Right cardiac atrium (tissue), 5 donors: Measurements from ENCODE around the gene CCNB1IP1. TPM values are rescaled to one million over a fixed set of nuclear protein-coding genes. Genes with fewer than 3 reads are reported as not detected.

Source experiments
- ATAC-seq, 2 donors: fragments of 200-7000 bp; cut with Tn5 transposase; one replicate each; pipeline versions ENCODE4 v1.8.0 to v1.9.1; 2020; ENCODE audit warnings: moderate library complexity in 2 of 2, mild to moderate bottlenecking in 1 of 2
- DNase-seq, 3 donors: peaks; one replicate each; pipeline ENCODE4 v3.0.0-alpha.2; 2020
- H3K27ac ChIP-seq: one replicate; pipeline ENCODE4 v1.5.1; 2013; ENCODE audit warnings: mild to moderate bottlenecking, low read length, control low read depth, moderate library complexity
- H3K27me3 ChIP-seq: one replicate; pipeline ENCODE4 v1.6.1; 2013; ENCODE audit not compliant: control insufficient read depth, insufficient read depth
- H3K4me1 ChIP-seq: one replicate; pipeline ENCODE4 v1.6.1; 2013; ENCODE audit warnings: low read length; ENCODE audit not compliant: control insufficient read depth, insufficient read depth
- H3K4me3 ChIP-seq: one replicate; pipeline ENCODE4 v1.5.1; 2013; ENCODE audit warnings: low read length, control low read depth
- H3K9me3 ChIP-seq: one replicate; pipeline ENCODE4 v1.6.1; 2013; ENCODE audit warnings: low read length; ENCODE audit not compliant: control insufficient read depth
- WGBS: extraction: QIAGEN DNeasy Blood & Tissue Kit; methylation state at CpG from one replicate; pipeline ENCODE4 v1.1.7; 2013; 5-methylcytosine and 5-hydroxymethylcytosine counted together
- intact Hi-C, 4 donors: fragments of 100-400 bp; cut with DNase I; formaldehyde crosslinking; loops; one replicate each; pipeline versions ENCODE4 v1.11.0 to v1.14.0; 2022 to 2023
- long read RNA-seq, 4 donors: library from polyadenylated mRNA; unstranded; transcript quantifications; one replicate each; pipeline ENCODE4 v2.0.0, GENCODE V29; 2020 to 2021
- polyA plus RNA-seq: library from polyadenylated mRNA; stranded (reverse); fragments of 200-250 nt; gene quantifications from one replicate; pipeline ENCODE4 v1.2.3, GENCODE V29; 2013
- total RNA-seq, 4 donors: library from RNA; stranded (reverse); fragmentation: NEBNext Ultra II Directional; extraction: Animal tissue kit (Norgen Biotek cat#: 25700); gene quantifications; one replicate each; pipeline ENCODE4 v1.2.1, GENCODE V29; 2021
- donor health status: healthy with polysubstance abuse.
- donor health status: DM: no; HTN: yes; CAD: no.
- donor health status: DM: no; HTN: no; CAD: no.
- donor health status: DM: no; HTN: yes; CAD: no; lungs with severe emphysema.
- donor health status: DM: yes; HTN: yes; CAD: no.

Gene CCNB1IP1, protein sequence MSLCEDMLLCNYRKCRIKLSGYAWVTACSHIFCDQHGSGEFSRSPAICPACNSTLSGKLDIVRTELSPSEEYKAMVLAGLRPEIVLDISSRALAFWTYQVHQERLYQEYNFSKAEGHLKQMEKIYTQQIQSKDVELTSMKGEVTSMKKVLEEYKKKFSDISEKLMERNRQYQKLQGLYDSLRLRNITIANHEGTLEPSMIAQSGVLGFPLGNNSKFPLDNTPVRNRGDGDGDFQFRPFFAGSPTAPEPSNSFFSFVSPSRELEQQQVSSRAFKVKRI
- total RNA-seq (10 to 100 TPM; 41.0 to 58.2 (median 49.5) TPM), polyA plus RNA-seq (72.1 TPM)
- long read RNA-seq, donor 1, transcript CCNB1IP1-202 (7 exons, 1,479 nt), result major isoform, 13 of 52 reads
- long read RNA-seq, donor 1, partial matches to known transcripts, result 32 of 52 reads
- long read RNA-seq, donor 1, other reads (novel, unspliced or antisense), result 6 of 52 reads
- long read RNA-seq, donor 2, transcript CCNB1IP1-202 (7 exons, 1,479 nt), result major isoform, 5 of 13 reads
- long read RNA-seq, donor 2, partial matches to known transcripts, result 5 of 13 reads
- long read RNA-seq, donor 2, other reads (novel, unspliced or antisense), result 3 of 13 reads
- long read RNA-seq, donor 3, transcript CCNB1IP1-202 (7 exons, 1,479 nt), result major isoform, 51 of 103 reads
- long read RNA-seq, donor 3, partial matches to known transcripts, result 42 of 103 reads
- long read RNA-seq, donor 3, other reads (novel, unspliced or antisense), result 4 of 103 reads
- long read RNA-seq, donor 4, transcript CCNB1IP1-202 (7 exons, 1,479 nt), result major isoform, 14 of 23 reads
- long read RNA-seq, donor 4, partial matches to known transcripts, result 4 of 23 reads
- long read RNA-seq, donor 4, other reads (novel, unspliced or antisense), result 5 of 23 reads

DNA sequence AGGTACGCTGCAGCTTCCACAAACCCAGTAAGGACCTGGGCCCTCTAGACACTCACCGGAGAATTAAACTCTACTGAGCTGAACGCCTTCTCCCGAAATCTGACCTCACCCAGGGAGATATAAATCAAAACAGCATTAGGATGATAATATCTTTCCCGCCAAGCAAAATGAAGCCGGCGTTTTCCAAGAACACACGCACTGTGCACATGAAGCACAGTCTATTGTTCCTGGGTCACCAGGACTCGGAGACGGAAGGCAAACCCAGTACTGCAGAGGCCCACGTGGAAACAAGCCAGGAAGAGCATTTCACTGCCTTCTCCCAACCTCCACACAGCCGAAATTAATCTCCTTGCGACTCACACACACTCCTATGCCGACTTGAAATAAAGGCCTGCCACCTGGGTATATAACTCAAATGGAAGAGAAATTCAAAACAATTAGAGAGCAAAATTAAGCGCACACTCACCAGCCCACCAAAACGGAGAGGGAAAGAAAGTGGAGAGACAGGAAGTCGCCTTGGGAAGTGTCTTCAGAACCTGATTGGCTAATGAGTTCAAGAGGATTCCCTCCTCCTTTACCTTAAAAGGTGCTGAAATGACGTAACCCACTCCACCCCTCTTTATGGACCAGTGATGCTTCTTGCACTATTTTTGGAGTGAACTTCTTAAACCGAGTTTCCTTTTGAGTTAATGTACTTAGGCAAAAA, at the start of gene CCNB1IP1:
TSS of gene CCNB1IP1 (minus strand) at position 492 of the 706 bp plus-strand sequence. CDS start 16,756 bp downstream, outside the sequence.
- Histone ChIP-seq H3K9me3 (no peaks in the 10 kb centered on the region), H3K27ac (peak within 1 kb of the TSS; percentile 96), H3K4me1 (no peaks in the 10 kb centered on the region), H3K4me3 (peak within 1 kb of the TSS; percentile 91), H3K27me3 (no peaks in the 10 kb centered on the region)
- DNase-seq, result peak; percentile 46 to 71 (median 56)
- under 1% methylated on average over 19 of the region's 19 CpGs for WGBS
- peak; percentile 99 for ATAC-seq
- intact Hi-C loops, result loop anchor here in 1 of 4 donors (5.0 kb wide), 1 partner anchor 349 kb away; the partner anchor contains the start of gene RNASE4

DNA sequence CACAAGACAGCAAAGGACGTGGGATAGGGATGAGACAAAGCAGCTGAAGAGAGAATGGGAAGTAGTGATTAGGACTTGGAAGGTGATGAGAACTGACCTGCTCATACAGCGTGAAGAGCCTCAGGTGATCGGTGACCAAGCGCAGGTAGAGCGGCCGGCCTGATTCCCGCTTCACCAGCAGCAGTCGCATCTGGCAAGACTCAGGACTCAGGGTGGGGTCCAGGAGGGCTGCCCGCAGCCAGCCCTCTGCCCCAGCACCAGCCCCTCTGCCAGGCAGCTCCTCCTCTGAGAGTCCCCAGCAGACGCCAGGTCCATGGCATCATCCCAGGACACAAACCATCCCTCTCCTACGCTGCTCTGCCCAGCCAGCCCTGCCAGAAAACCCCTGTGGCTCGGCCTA, 49.4 kb upstream of the CCNB1IP1 start:
- Histone ChIP-seq H3K27me3 (no peaks in the 10 kb centered on the region), H3K4me3 (no peak overlapping the region), H3K27ac (no peak overlapping the region), H3K4me1 (no peaks in the 10 kb centered on the region), H3K9me3 (no peaks in the 10 kb centered on the region)
- 95% methylated on average over 12 of the region's 12 CpGs for WGBS
- intact Hi-C loops, result no loop called here
- DNase-seq (no peak), ATAC-seq (no peak)

DNA sequence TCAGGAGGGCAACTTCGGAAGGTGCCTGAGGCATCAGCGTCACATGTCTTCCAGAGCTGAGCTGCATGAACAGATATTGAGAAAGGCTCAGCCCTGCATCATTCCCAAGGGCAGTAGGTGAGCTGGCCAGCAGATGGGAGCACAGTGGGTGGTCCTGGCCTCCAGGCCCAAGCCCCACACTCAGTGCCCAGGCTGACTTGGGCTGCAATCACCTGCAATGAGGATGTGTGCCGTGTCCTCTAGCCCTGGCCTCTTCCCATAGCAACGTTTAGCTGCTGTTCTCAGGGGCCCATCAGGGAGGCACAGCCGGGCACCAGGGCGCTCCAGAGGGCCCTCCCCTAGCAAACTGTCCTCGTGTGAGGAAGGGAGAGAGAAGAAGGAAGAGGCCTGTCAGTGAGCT, 48.3 kb upstream of the CCNB1IP1 start:
- intact Hi-C loops, result no loop called here
- WGBS, result 88% methylated on average over 7 of the region's 7 CpGs
- ATAC-seq, result no peak

DNA sequence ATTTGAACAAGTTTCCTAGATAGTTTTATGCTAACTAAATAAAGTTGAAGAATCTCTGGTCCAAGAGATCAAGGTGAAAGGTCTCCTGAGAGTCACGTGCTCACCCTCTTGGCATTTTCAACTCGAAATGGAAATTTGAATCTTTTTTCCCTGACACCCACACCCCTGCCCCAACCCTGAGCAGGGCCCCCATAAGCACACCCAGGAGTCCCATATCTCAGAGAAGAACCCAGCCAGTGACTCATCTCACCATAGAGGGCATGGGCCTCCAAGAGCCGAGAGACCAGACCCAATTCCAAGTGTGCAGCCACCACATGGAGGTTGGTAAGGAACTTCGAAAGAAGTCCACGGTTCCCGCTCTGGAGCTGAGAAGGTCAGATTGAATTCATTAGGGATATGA, 47.6 kb upstream of the CCNB1IP1 start:
- Histone ChIP-seq H3K27ac (no peak overlapping the region), H3K9me3 (no peaks in the 10 kb centered on the region), H3K27me3 (no peaks in the 10 kb centered on the region), H3K4me1 (no peaks in the 10 kb centered on the region), H3K4me3 (no peak overlapping the region)
- DNase-seq (no peak), ATAC-seq (no peak)
- 89% methylated on average over 6 of the region's 6 CpGs for WGBS
- intact Hi-C loops, result no loop called here

More for the DNA sequence above, 48.3 kb upstream of the CCNB1IP1 start:
- Histone ChIP-seq H3K4me1 (no peaks in the 10 kb centered on the region), H3K4me3 (no peak overlapping the region), H3K27ac (no peak overlapping the region), H3K9me3 (no peaks in the 10 kb centered on the region), H3K27me3 (no peaks in the 10 kb centered on the region)
- no peak for DNase-seq

DNA sequence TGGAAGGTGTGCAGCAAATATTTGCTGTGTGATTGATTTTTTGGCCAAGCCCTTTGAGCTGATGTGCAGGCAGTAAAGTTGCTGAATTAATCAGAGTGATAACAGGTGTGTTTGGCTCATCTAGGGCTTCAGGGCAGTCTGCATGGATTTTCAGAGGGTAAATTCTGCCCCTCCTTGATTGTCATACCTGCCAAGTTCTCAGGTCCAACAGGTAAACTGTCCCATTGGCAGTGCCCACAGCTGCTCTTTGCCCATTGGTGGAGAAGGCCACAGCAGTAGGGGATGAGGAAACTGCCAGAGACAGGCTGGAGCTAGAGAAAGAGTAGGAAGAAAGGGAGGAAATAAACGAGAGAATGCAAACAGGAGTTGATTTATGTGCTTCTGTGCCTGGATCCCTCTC, 46.7 kb upstream of the CCNB1IP1 start:
- H3K27ac ChIP-seq, result no peak overlapping the region
- DNase-seq (no peak), ATAC-seq (no peak)
- intact Hi-C loops, result no loop called here
- no peaks in the 10 kb centered on the region for H3K9me3 ChIP-seq
- H3K4me1 ChIP-seq, result no peaks in the 10 kb centered on the region
- no peaks in the 10 kb centered on the region for H3K27me3 ChIP-seq
- WGBS, result 81% methylated on average over 1 of the region's 1 CpG
- no peak overlapping the region for H3K4me3 ChIP-seq

DNA sequence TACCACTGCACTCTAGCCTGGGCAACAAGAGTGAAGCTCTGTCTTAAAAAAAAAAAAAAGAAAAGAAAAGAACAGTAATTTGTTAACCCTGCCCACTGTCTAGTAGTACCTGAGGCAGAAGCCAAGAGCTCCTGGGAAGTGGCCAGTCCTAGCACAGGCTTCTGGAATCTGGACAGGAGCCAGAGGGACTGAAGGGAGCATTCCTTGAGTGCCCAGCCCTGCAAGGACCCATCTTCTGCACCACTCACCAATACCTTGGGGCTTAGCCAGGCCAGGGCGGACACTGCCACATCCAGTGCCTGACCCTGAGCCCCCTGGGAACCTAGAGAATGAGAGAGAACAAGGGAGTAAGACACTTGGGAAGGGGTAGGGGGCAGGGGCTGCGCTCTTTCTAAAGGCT, 44.1 kb upstream of the CCNB1IP1 start:
- H3K27ac ChIP-seq, result no peak overlapping the region
- intact Hi-C loops, result no loop called here
- no peak for DNase-seq
- ATAC-seq, result no peak
- H3K4me1 ChIP-seq, result no peaks in the 10 kb centered on the region
- no peaks in the 10 kb centered on the region for H3K27me3 ChIP-seq
- no peaks in the 10 kb centered on the region for H3K9me3 ChIP-seq
- WGBS, result 93% methylated on average over 2 of the region's 2 CpGs
- H3K4me3 ChIP-seq, result no peak overlapping the region

DNA sequence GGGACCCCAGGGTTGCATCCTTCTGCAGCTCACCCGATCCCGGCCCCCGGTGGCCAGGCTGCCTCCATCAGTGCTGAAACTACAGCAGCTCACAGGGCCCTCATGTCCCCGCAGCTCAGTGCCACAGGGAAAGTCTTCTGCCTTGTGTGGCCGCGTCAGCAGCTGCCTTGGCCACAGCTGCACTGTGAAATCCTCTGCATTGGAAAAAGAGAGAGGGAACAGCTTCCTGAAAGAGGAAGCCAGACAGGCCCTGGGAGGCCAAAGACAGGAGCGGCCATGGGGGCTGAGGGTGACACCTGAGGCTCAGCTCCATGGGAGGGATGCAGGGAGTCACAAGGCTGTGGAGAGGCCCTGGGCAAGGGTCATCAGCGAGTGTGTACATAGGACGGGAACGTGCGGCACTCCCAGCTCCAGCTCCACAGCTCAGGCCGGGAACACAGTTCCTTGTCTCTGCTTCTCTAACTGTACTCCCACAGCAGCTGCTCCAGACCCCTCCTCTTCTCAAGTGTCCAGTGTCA, 43.1 kb upstream of the CCNB1IP1 start:
- H3K9me3 ChIP-seq, result no peaks in the 10 kb centered on the region
- H3K4me3 ChIP-seq, result no peak overlapping the region
- no peak overlapping the region for H3K27ac ChIP-seq
- 92% methylated on average over 12 of the region's 12 CpGs for WGBS
- no peak for ATAC-seq
- H3K4me1 ChIP-seq, result no peaks in the 10 kb centered on the region
- intact Hi-C loops, result no loop called here
- no peaks in the 10 kb centered on the region for H3K27me3 ChIP-seq
- DNase-seq, result no peak

DNA sequence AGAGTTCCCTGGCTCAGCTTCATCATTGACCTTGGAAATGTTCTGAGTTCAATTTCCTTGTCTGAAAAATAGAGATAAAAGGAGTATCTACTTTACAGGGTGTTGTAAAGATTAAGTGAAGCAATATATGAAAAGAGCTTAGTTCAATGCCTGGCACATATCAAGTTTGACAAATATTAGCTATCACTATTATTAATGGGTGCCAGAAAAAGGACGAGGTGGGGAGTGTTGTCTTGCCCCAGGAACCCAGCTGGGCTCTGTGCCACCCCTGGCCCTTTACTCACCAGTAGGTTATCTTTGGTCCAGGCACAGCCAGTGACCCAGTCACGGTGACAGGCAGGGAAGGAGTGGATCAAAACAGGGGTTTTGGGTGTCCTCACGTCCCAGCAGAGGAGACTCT, 42.4 kb upstream of the CCNB1IP1 start:
- H3K9me3 ChIP-seq, result no peaks in the 10 kb centered on the region
- 71% methylated on average over 3 of the region's 3 CpGs for WGBS
- no peak overlapping the region for H3K27ac ChIP-seq
- no peak for ATAC-seq
- no peak for DNase-seq
- no peak overlapping the region for H3K4me3 ChIP-seq
- no peaks in the 10 kb centered on the region for H3K4me1 ChIP-seq
- intact Hi-C loops, result no loop called here
- H3K27me3 ChIP-seq, result no peaks in the 10 kb centered on the region

DNA sequence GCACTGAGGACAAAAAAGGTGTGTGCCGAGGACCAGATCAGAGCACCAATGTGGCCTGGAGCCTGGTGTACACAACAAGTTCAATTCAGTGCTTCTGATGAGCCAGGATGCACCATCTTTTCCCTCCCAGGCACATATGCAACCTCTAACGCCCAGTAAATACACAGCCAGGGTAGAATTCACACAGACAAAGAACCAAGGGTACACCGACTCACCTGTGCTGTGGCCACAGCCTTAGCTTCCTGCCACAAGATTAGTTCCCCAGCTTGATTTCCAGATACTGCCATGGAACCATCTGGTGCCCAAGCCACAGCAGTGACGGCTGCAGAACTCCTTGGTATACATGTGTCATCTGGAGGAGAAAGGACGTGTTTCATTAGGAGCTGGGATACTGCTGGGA, 39.7 kb upstream of the CCNB1IP1 start:
- Histone ChIP-seq H3K27ac (no peak overlapping the region), H3K27me3 (no peaks in the 10 kb centered on the region), H3K4me3 (no peak overlapping the region), H3K4me1 (no peaks in the 10 kb centered on the region), H3K9me3 (no peaks in the 10 kb centered on the region)
- intact Hi-C loops, result no loop called here
- no peak for DNase-seq
- ATAC-seq, result no peak
- WGBS, result 92% methylated on average over 5 of the region's 5 CpGs

DNA sequence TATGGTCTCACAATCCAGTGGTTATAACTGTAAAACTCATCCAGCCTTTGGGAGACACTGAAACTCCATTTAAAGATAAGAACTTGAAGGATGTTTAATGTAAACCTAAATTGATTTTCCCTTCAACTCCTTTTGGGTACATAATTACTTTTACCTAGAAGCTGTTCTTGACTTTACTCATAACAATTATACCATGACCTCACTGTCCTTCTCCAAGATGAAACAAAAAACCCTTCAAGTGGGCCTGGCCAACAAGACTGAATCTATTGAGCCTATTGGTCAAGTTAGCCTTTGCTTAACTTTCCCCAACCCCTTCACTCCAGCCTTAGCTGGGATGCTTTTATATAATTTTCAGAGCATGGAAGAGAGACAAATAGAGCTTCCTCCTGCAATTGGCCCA, 32.8 kb upstream of the CCNB1IP1 start:
- DNase-seq, result no peak
- H3K4me3 ChIP-seq, result no peak overlapping the region
- no peaks in the 10 kb centered on the region for H3K4me1 ChIP-seq
- H3K27ac ChIP-seq, result no peak overlapping the region
- intact Hi-C loops, result no loop called here
- no peaks in the 10 kb centered on the region for H3K9me3 ChIP-seq
- no peak for ATAC-seq
- H3K27me3 ChIP-seq, result no peaks in the 10 kb centered on the region
